GM10248 (cell line): Measurements from ENCODE around the gene VCL.

ENCODE experiments used
- CTCF ChIA-PET: fragments of 300-600 bp; sonication (Branson Sonifier 250); formaldehyde crosslinking; extraction: SDS; loops from one replicate; lab custom pipeline; 2021; ENCODE audit warnings: antibody characterized with exemption; lab: Yijun Ruan, JAX
- POLR2A ChIA-PET: fragments of 350-650 bp; sonication (Branson Sonifier 250); formaldehyde crosslinking; extraction: SDS; loops from one replicate; lab custom pipeline; 2020; ENCODE audit warnings: antibody characterized with exemption; lab: Yijun Ruan, JAX
- DNase-seq: peaks from one replicate; pipeline ENCODE4 v3.0.0; 2012; ENCODE audit errors: extremely low spot score
- TF ChIP-seq, protein P1 (sequence below): IDR thresholded peaks from 2 replicates; pipeline ENCODE4 v1.5.1; 2012; ENCODE audit warnings: mild to moderate bottlenecking, low read depth; ENCODE audit errors: extremely low read depth, missing control alignments, control extremely low read depth

VCL gene

GRCh38 chr10:74081192-74081803, 83.4 kb downstream of the VCL start:
- peak; percentile 37 for DNase-seq
- ChIA-PET CTCF (interaction anchor here (0.6 to 6.3 kb wide), 41 partner anchors 8 to 245 kb away, joined by 3 to 63 read pairs (median 4); no protein-coding TSS in a partner anchor), POLR2A (interaction anchor here (0.6 kb wide), 2 partner anchors 93 to 189 kb away, joined by 3 read pairs; no protein-coding TSS in a partner anchor)
- TF ChIP-seq, protein P1, sequence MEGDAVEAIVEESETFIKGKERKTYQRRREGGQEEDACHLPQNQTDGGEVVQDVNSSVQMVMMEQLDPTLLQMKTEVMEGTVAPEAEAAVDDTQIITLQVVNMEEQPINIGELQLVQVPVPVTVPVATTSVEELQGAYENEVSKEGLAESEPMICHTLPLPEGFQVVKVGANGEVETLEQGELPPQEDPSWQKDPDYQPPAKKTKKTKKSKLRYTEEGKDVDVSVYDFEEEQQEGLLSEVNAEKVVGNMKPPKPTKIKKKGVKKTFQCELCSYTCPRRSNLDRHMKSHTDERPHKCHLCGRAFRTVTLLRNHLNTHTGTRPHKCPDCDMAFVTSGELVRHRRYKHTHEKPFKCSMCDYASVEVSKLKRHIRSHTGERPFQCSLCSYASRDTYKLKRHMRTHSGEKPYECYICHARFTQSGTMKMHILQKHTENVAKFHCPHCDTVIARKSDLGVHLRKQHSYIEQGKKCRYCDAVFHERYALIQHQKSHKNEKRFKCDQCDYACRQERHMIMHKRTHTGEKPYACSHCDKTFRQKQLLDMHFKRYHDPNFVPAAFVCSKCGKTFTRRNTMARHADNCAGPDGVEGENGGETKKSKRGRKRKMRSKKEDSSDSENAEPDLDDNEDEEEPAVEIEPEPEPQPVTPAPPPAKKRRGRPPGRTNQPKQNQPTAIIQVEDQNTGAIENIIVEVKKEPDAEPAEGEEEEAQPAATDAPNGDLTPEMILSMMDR = peak; percentile 64

GRCh38 chr10:74081941-74082718, 84.2 kb downstream of the VCL start:
- POLR2A ChIA-PET = interaction anchor here (0.6 kb wide), 2 partner anchors 92 to 190 kb away, joined by 3 read pairs; no protein-coding TSS in a partner anchor
- CTCF ChIA-PET = interaction anchor here (0.6 to 6.3 kb wide), 39 partner anchors 9 to 245 kb away, joined by 3 to 63 read pairs (median 4); no protein-coding TSS in a partner anchor
- TF ChIP-seq, protein P1 = no peak
- DNase-seq = no peak

DNA sequence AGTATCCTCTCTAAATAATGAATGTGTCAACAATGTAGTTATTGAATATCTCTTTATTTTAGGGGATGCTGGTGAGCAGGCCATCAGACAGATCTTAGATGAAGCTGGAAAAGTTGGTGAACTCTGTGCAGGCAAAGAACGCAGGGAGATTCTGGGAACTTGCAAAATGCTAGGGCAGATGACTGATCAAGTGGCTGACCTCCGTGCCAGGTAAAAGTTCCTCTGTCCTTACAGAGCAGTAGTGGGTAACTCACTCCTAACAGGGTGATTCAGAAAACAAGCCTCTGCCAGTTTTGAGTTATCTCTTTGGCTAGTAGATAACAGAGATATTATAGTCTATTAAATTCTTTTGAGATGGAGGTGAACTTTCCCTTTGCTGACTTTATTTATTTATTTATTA, 85.4 kb downstream of the VCL start:
- no peak for DNase-seq
- TF ChIP-seq, protein P1 = no peak
- POLR2A ChIA-PET = no interaction called here
- CTCF ChIA-PET = interaction anchor here (0.8 to 6.3 kb wide), 5 partner anchors 10 to 197 kb away, joined by 3 to 61 read pairs (median 3); no protein-coding TSS in a partner anchor

GRCh38 chr10:74084955-74085354, 87.0 kb downstream of the VCL start:
- peak; percentile 58 for DNase-seq
- POLR2A ChIA-PET = no interaction called here
- CTCF ChIA-PET = interaction anchor here (1.3 to 1.9 kb wide), 2 partner anchors 199 to 205 kb away, joined by 4 to 5 read pairs; no protein-coding TSS in a partner anchor
- TF ChIP-seq, protein P1 = no peak

DNA sequence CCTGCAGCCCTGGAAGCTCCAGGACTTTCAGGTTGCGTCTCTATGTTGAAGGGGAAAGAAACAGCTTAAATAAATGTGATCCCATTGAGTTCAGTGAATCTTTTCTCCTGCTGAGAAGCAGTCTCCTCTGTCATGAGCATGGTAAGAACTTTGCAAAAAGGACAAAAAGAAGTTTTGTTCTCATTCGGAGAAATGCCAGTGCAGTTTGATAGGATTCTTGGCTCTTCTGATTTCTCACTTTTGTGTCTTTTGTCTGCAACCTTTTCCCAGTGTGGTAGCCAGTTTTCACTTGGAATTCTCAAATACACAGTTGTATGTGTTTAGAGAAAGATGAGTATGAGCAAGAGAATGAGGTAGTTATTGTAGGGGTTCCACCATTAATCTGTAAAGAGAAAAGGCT, 88.4 kb downstream of the VCL start:
- POLR2A ChIA-PET = no interaction called here
- DNase-seq = no peak
- TF ChIP-seq, protein P1 = no peak
- CTCF ChIA-PET = no interaction called here

DNA sequence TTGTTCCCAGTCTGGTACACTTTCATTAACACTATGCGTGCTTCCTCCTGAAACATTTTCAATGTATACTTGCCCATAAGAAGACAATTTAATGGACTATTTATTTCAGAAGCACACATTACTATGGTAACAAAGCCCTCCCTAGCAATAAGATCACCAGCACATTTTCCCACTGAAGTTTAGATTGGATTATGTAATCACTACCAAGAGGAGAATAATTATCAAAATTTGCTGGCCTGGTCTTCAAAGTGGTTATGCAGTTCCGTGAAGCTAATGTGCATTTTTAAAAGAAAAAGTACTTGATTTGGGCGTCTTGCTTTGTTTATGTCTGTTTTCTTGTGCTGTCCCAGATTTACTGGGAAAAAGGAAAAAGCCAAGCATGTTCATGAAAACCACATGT, 90.8 kb downstream of the VCL start:
- POLR2A ChIA-PET = no interaction called here
- TF ChIP-seq, protein P1 = no peak
- CTCF ChIA-PET = interaction anchor here (0.9 to 1.7 kb wide), 2 partner anchors 11 to 15 kb away, joined by 4 to 5 read pairs; no protein-coding TSS in a partner anchor
- DNase-seq = no peak
